HEK293 (cell line): ENCODE results near the gene TIAM1.

Source experiments
- GLI4 ChIP-seq: fragments of 450-650 bp; formaldehyde crosslinking; IDR thresholded peaks from 2 replicates; pipeline ENCODE4 v1.5.1; 2016; ENCODE audit warnings: missing biosample characterization, missing genetic modification characterization
- TF ChIP-seq, protein P1 (sequence below): fragments of 450-650 bp; formaldehyde crosslinking; IDR thresholded peaks from 2 replicates; pipeline ENCODE4 v1.5.1; 2017; ENCODE audit warnings: missing biosample characterization, missing genetic modification characterization
- TF ChIP-seq, protein P2 (sequence below): fragments of 450-650 bp; formaldehyde crosslinking; IDR thresholded peaks from 2 replicates; pipeline ENCODE4 v1.5.1; 2016; ENCODE audit warnings: missing biosample characterization, missing genetic modification characterization, low read depth
- TF ChIP-seq, protein P3 (sequence below): fragments of 450-650 bp; formaldehyde crosslinking; IDR thresholded peaks from 2 replicates; pipeline ENCODE4 v1.5.1; 2016; ENCODE audit warnings: missing biosample characterization, missing genetic modification characterization

DNA sequence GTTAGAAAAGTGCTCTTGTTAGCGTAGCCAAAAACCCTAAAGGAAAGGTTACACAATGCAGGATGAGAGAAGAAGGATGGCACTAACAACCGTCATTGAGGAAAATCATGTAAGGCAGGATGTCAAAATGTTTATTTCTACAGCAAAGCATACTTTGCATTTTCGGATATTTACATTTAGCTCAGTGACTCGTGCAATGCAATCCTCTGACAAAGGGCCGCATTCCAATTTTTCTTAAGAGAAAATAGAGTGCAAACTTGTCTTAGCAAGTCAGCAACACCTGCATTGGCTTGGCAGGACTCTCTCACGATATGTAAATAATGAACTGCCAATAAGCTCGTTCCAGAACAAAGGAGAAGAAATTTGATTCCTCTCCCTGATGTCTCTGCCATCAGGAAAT lies 33.3 kb downstream of the TIAM1 start:
- TF ChIP-seq, protein P1, sequence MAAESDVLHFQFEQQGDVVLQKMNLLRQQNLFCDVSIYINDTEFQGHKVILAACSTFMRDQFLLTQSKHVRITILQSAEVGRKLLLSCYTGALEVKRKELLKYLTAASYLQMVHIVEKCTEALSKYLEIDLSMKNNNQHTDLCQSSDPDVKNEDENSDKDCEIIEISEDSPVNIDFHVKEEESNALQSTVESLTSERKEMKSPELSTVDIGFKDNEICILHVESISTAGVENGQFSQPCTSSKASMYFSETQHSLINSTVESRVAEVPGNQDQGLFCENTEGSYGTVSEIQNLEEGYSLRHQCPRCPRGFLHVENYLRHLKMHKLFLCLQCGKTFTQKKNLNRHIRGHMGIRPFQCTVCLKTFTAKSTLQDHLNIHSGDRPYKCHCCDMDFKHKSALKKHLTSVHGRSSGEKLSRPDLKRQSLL: no peak
- TF ChIP-seq, protein P2, sequence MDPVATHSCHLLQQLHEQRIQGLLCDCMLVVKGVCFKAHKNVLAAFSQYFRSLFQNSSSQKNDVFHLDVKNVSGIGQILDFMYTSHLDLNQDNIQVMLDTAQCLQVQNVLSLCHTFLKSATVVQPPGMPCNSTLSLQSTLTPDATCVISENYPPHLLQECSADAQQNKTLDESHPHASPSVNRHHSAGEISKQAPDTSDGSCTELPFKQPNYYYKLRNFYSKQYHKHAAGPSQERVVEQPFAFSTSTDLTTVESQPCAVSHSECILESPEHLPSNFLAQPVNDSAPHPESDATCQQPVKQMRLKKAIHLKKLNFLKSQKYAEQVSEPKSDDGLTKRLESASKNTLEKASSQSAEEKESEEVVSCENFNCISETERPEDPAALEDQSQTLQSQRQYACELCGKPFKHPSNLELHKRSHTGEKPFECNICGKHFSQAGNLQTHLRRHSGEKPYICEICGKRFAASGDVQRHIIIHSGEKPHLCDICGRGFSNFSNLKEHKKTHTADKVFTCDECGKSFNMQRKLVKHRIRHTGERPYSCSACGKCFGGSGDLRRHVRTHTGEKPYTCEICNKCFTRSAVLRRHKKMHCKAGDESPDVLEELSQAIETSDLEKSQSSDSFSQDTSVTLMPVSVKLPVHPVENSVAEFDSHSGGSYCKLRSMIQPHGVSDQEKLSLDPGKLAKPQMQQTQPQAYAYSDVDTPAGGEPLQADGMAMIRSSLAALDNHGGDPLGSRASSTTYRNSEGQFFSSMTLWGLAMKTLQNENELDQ (tag by site-specific recombination): no peak
- no peak for TF ChIP-seq GLI4 (tag by site-specific recombination)
- TF ChIP-seq, protein P3, sequence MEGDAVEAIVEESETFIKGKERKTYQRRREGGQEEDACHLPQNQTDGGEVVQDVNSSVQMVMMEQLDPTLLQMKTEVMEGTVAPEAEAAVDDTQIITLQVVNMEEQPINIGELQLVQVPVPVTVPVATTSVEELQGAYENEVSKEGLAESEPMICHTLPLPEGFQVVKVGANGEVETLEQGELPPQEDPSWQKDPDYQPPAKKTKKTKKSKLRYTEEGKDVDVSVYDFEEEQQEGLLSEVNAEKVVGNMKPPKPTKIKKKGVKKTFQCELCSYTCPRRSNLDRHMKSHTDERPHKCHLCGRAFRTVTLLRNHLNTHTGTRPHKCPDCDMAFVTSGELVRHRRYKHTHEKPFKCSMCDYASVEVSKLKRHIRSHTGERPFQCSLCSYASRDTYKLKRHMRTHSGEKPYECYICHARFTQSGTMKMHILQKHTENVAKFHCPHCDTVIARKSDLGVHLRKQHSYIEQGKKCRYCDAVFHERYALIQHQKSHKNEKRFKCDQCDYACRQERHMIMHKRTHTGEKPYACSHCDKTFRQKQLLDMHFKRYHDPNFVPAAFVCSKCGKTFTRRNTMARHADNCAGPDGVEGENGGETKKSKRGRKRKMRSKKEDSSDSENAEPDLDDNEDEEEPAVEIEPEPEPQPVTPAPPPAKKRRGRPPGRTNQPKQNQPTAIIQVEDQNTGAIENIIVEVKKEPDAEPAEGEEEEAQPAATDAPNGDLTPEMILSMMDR (tag by site-specific recombination): no peak
